Uterus (tissue), 4 donors: ENCODE data around the gene SMG5. TPM values are rescaled to one million over a fixed set of nuclear protein-coding genes. Genes with fewer than 3 reads are reported as not detected.

Experiments
- DNase-seq, 2 donors: peaks; one replicate each; pipeline ENCODE4 v3.0.0-alpha.2; 2019 to 2020
- H3K27ac ChIP-seq, 2 donors: fragments of 200-600 bp; sonication (generic); 1 replicate in 1 of 2; 2 replicates in 1 of 2; pipeline ENCODE4 v1.5.1; 2016 to 2018
- H3K27me3 ChIP-seq, 2 donors: fragments of 200-600 bp; sonication (generic); one replicate each; pipeline ENCODE4 v1.5.1; 2018 to 2019; ENCODE audit warnings: control low read depth in 1 of 2
- H3K36me3 ChIP-seq, 2 donors: fragments of 200-600 bp; sonication (generic); one replicate each; pipeline ENCODE4 v1.5.1; 2019; ENCODE audit warnings: control low read depth in 1 of 2
- H3K4me1 ChIP-seq, 2 donors: fragments of 200-600 bp; sonication (generic); one replicate each; pipeline ENCODE4 v1.5.1; 2018 to 2019; ENCODE audit warnings: control low read depth in 1 of 2
- H3K4me3 ChIP-seq, 2 donors: fragments of 200-600 bp; sonication (generic); 1 replicate in 1 of 2; 2 replicates in 1 of 2; pipeline ENCODE4 v1.5.1; 2018 to 2019; ENCODE audit warnings: mild to moderate bottlenecking in 1 of 2
- H3K9me3 ChIP-seq, 2 donors: fragments of 200-600 bp; sonication (generic); one replicate each; pipeline ENCODE4 v1.5.1; 2019; ENCODE audit warnings: control low read depth in 1 of 2
- CTCF ChIP-seq, 4 experiments: fragments of 200-600 bp in 2 of 4; fragments of 450-650 bp in 2 of 4; sonication (generic) in 2 of 4; IDR thresholded peaks; one replicate each; pipeline ENCODE4 v1.5.1; 2016 to 2019; ENCODE audit warnings: antibody characterized with exemption in 4 of 4, mild to moderate bottlenecking in 2 of 4, moderate library complexity in 1 of 4
- POLR2A ChIP-seq, 2 donors: fragments of 450-650 bp; IDR thresholded peaks; one replicate each; pipeline ENCODE4 v1.6.1; 2016; ENCODE audit warnings: antibody characterized with exemption in 2 of 2, mild to moderate bottlenecking in 1 of 2, moderate library complexity in 1 of 2
- intact Hi-C: fragments of 100-400 bp; cut with DNase I; formaldehyde crosslinking; loops from one replicate; pipeline ENCODE4 v1.15.1; 2023; ENCODE audit warnings: low total_unique reads
- total RNA-seq, 4 donors: library from RNA; depleted of rRNA in 3 of 4; stranded (reverse); fragments of >200 nt in 3 of 4; gene quantifications; one replicate each; pipeline versions ENCODE4 v1.1.0 to v1.2.4, GENCODE V29; 2014 to 2023
- donor health status: DM: yes; HTN: yes; CAD: no.

The SMG5 gene
- total RNA-seq, 4 donors from 2014 or later: 8.8 to 68.8 (median 39.0) TPM

DNA sequence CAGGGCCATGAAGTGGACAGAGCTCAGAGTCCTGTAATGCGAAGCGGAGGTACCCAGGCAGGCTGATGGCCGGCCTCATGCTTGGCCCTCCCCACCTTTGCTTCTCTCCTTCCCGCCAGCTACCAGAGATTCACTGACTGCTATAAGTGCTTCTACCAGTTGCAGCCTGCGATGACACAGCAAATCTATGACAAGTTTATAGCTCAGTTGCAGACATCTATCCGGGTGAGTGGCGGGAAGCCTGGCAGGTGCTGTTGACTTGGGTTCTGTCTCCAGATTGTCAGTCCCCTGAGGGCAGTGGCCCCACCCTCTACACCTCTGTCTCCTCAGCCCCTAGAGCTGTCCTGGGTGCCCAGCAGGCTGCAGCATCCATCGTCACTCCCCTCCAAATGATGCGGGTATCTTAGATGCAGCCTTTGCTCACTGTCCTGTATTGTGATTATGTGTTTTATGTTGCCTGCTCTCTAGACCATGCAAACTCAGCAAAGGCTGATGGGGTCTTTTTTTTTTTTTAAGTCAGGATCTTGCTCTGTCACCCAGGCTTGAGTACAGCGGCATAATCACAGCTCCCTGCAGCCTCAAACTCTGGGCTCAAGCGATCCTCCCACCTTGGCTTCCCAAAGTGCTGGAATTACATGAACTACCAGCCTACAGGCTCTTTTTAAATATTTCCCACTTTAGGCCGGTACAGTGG lies 50.3 kb downstream of the SMG5 start:
- no peak overlapping the region for H3K4me3 ChIP-seq
- H3K36me3 ChIP-seq: no peaks in the 10 kb centered on the region
- H3K4me1 ChIP-seq: no peaks in the 10 kb centered on the region
- H3K27me3 ChIP-seq: no peaks in the 10 kb centered on the region
- H3K9me3 ChIP-seq: no peaks in the 10 kb centered on the region
- intact Hi-C loops: loop anchor here (5.0 kb wide), 1 partner anchor 140 kb away; no protein-coding TSS in a partner anchor
- H3K27ac ChIP-seq: no peak overlapping the region
- DNase-seq: no peak
- no peak for TF ChIP-seq CTCF (IDR thresholded peaks at IDR 0.05)
- TF ChIP-seq POLR2A (IDR thresholded peaks at IDR 0.05): no peak

DNA sequence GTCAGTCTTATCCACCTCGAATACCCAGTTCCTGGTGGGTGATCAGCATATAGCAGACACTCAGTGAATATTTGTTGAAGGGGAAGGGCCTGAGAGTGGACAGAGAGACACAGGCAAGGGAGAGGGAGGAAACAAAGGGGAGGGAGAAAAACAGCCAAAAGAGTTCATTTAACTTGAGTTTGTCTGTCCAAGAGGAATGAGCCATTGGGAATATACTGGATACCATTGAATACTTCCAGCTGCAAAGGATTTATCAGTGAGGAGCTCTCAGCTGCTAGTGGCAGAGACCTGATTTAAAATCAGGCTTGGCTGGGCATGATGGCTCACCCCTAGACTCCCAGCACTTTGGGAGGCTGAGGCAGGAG lies 52.2 kb downstream of the SMG5 start:
- no peak overlapping the region for H3K27ac ChIP-seq
- no peaks in the 10 kb centered on the region for H3K4me1 ChIP-seq
- H3K4me3 ChIP-seq: no peak overlapping the region
- H3K9me3 ChIP-seq: no peaks in the 10 kb centered on the region
- no peak for DNase-seq
- H3K27me3 ChIP-seq: no peaks in the 10 kb centered on the region
- intact Hi-C loops: loop anchor here (5.0 kb wide), 1 partner anchor 138 kb away; no protein-coding TSS in a partner anchor
- no peak for TF ChIP-seq CTCF (IDR thresholded peaks at IDR 0.05)
- no peak for TF ChIP-seq POLR2A (IDR thresholded peaks at IDR 0.05)
- no peaks in the 10 kb centered on the region for H3K36me3 ChIP-seq

DNA sequence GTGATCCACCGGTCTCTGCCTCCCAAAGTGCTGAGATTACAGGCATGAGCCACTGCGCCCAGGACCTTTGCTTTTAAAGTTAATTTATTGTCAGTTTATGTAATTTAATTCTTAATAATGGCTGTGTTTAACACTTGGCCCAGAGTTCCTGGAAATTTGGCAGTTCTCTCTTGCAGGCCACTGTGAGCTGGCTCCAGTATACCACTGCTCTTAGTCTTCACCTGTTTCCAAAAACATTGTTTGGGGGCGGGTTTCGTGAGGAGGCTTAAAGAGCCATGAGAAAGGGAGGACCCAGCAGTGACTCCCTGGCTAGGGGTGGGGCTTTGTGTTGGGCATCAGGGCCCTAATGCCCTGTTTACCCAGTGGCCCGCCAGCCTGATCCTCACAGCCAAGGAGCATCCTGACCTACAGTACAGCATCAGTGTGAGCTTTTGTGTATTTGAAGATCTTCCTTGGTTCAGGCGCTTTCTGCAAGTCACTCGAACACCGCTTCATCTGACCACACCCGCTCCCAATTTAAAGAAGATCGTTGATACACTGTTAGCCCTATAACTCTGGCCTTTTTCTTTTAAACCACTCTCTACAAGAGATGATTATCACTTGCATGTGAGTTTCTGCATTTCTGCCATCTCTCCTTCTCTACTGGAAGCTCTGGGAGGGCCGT lies 52.7 kb downstream of the SMG5 start:
- DNase-seq: no peak
- H3K4me1 ChIP-seq: no peaks in the 10 kb centered on the region
- intact Hi-C loops: loop anchor here (5.0 kb wide), 2 partner anchors 83 to 138 kb away; no protein-coding TSS in a partner anchor
- no peak overlapping the region for H3K27ac ChIP-seq
- H3K27me3 ChIP-seq: no peaks in the 10 kb centered on the region
- H3K4me3 ChIP-seq: no peak overlapping the region
- H3K36me3 ChIP-seq: no peaks in the 10 kb centered on the region
- H3K9me3 ChIP-seq: no peaks in the 10 kb centered on the region
- no peak for TF ChIP-seq POLR2A (IDR thresholded peaks at IDR 0.05)
- no peak for TF ChIP-seq CTCF (IDR thresholded peaks at IDR 0.05)

- intact Hi-C loops: loop anchor here (5.0 kb wide), 1 partner anchor 81 kb away; no protein-coding TSS in a partner anchor
- Histone ChIP-seq H3K4me1 (no peaks in the 10 kb centered on the region), H3K27me3 (no peaks in the 10 kb centered on the region), H3K36me3 (no peaks in the 10 kb centered on the region), H3K27ac (no peak overlapping the region), H3K4me3 (no peak overlapping the region), H3K9me3 (no peaks in the 10 kb centered on the region)
- no peak for DNase-seq
- TF ChIP-seq POLR2A (IDR thresholded peaks at IDR 0.05) (no peak), CTCF (IDR thresholded peaks at IDR 0.05) (no peak)
These were observed 54.1 kb downstream of the SMG5 start for GRCh38 chr1:156228501-156228900.

GRCh38 chr1:156226782-156227181 lies 55.8 kb downstream of the SMG5 start:
- no peaks in the 10 kb centered on the region for H3K36me3 ChIP-seq
- TF ChIP-seq POLR2A (IDR thresholded peaks at IDR 0.05) (no peak), CTCF (IDR thresholded peaks at IDR 0.05) (no peak)
- no peak overlapping the region for H3K27ac ChIP-seq
- no peaks in the 10 kb centered on the region for H3K9me3 ChIP-seq
- no peak overlapping the region for H3K4me3 ChIP-seq
- intact Hi-C loops: loop anchor here (5.0 kb wide), 1 partner anchor 79 kb away; no protein-coding TSS in a partner anchor
- no peaks in the 10 kb centered on the region for H3K4me1 ChIP-seq
- H3K27me3 ChIP-seq: no peaks in the 10 kb centered on the region
- no peak for DNase-seq
